Left hindlimb (tissue), 1 donor: ENCODE results near the gene AP1S2.

Experiments used
- DNase-seq: peaks from one replicate; pipeline ENCODE4 v3.0.0-alpha.2; 2018

Gene AP1S2

DNA sequence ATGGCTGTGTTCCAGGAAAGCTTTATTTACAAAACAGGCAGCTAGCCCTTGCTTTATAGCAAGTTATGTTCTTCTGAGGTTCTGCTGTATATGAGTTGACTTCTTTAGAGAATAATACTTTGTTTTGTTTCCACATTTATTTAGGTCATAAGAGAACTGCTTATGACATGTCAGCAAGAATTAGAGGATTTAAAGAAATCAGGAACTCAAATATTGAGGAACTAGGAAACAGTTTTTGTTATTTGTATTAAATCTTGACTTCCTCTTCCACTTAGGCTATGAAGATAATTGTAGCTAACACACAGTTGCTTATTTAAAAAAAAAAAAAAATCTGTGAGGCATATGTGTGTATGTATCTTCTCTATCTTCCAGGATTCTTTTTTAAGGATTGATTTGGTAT lies 50.0 kb downstream of the AP1S2 start:
- no peak for DNase-seq

GRCh38 chrX:15797707-15798106 lies 56.9 kb downstream of the AP1S2 start:
- DNase-seq = no peak

- no peak for DNase-seq
These were observed 63.8 kb downstream of the AP1S2 start for GRCh38 chrX:15790769-15791290.

GRCh38 chrX:15789979-15790768 lies 64.4 kb downstream of the AP1S2 start, which contains the start of gene ZRSR2:
ZRSR2 (plus strand) TSS chrX:15790484; CDS start chrX:15790496, 12 bp downstream.
- DNase-seq = peak; percentile 85

DNA sequence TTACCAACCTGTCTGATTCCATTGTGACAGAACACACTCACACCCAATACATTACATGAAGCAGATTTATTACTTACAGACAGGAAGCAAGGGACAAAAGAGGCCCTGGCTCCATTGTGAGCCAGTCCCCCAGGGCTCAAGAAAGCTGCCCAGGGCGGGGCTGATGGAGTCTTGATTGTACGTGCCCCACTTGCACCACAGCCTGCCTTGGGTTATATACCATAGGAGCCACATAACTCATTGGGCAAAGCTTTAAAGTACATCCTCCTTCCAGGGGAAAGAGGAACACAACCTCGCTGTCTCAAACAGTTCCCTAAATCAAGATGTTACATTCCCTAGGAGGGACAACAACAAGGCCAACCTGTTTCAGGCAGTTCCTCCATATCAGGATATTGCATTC lies 67.7 kb downstream of the AP1S2 start:
- no peak for DNase-seq

DNA sequence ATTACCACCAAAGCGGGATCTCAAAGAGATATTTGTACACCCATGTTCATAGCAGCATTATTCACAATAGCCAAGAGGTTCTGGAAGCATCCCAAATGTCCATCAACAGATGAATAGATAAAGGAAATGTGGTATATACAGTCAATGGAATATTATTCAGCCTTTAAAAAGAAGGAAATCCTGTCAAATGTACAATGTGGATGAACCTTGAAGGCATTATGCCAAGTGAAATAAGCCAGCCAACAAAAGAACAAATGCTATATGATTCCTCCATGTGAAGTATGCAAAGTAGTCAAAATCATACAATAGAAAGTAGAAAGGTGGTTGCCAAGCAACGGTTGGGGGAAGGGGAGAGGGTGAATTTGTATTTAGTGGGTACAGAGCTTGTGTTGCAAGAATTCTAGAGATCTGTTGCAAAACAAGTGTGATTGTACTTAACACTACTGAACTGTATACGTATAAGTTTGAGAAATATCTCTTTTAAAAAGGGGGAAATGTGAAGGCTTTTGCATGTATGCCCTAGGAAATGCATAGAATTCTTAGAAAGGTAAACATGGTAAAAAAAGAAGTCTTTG lies 69.3 kb downstream of the AP1S2 start:
- DNase-seq = no peak

DNA sequence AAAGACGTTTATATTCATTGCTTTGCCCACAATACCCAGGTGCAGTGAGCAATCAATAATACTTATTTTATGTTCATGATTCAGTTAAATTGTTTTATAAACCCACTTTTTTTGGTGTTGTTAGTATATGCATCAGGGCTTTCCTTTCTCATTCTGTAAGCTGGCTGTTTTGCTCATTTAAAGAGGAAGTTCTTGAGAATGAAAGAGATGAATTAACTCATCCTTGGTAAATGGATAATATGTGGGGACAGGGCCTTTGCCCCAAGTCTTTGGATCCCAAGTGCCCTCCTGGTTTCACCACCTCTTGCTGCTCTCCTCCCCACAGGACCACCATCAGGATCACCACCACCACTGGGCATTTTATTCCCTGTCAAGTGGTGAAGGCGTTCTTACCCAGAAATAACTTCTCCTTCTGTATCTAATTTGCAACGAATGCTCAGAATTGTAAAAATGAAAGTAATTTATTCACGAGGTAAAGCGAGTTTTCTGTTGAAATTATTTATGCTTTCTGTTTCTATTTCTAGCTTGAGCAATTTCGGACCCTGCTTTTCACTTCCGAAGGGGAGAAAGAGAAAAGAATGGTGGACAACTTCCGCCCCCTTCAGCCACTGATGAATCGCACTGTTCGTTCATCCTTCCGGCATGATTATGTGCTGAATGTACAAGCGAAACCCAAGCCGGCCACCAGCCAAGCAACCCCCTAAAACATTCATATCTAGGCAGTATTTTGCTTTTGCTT lies 72.5 kb downstream of the AP1S2 start:
- no peak for DNase-seq
